Neural crest cell (in vitro differentiated cells): ENCODE results near the gene LAPTM5. TPM values are rescaled to one million over a fixed set of nuclear protein-coding genes. Genes with fewer than 3 reads are reported as not detected.

Source experiments
- DNase-seq: peaks from one replicate; pipeline ENCODE4 v3.0.0; 2021; ENCODE audit warnings: low read depth, mixed read lengths, low spot score
- H3K27ac Mint-ChIP-seq: one replicate; pipeline ENCODE4 v1.8.0; 2021; ENCODE audit warnings: mild to moderate bottlenecking, mixed read lengths; ENCODE audit not compliant: unreplicated experiment
- H3K27me3 Mint-ChIP-seq: 2 replicates; pipeline ENCODE4 v1.8.0; 2021; ENCODE audit warnings: low read depth, mild to moderate bottlenecking, mixed read lengths
- H3K36me3 Mint-ChIP-seq: 2 replicates; pipeline ENCODE4 v1.8.0; 2021; ENCODE audit warnings: low read depth, mild to moderate bottlenecking, mixed read lengths
- H3K4me1 Mint-ChIP-seq: 2 replicates; pipeline ENCODE4 v1.8.0; 2021; ENCODE audit warnings: mixed read lengths
- H3K4me3 Mint-ChIP-seq: one replicate; pipeline ENCODE4 v1.8.0; 2021; ENCODE audit warnings: mild to moderate bottlenecking, mixed read lengths
- H3K9me3 Mint-ChIP-seq: 2 replicates; pipeline ENCODE4 v1.8.0; 2021; ENCODE audit warnings: mixed read lengths
- total RNA-seq: library from RNA; stranded (reverse); gene quantifications from 2 replicates; pipeline ENCODE4 v1.2.1, GENCODE V29; 2021
- TF ChIP-seq, protein P1 (sequence below): fragments of 200-600 bp; sonication (generic); conservative IDR thresholded peaks from 2 replicates; pipeline ENCODE4 v1.5.0; 2021; ENCODE audit warnings: antibody characterized with exemption, mild to moderate bottlenecking

Gene LAPTM5
- total RNA-seq, 1 donor from 2014 or later = 1.5 TPM

DNA sequence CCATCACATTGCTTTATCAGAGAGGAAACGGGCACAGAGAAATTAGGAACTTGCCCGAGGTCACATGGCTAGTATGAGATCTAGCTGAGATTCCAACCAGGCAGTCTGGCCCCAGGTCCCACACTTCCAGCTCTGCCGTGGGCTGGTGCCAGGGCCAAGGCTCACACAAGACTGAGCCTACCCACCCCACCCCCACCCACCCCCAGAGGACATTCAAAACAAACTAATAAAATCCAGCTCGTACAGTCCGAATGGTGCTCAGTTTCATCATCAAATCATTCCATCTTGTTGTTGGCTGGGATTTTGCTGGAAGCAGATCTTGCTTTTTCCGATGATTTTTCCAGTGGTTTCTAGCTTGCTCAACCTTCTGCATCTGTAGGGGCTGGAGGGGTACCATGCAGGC, 62.1 kb downstream of the LAPTM5 start:
- Mint-ChIP-seq H3K36me3 (no peaks in the 10 kb centered on the region), H3K4me1 (peaks cover 4% of the 10 kb centered on the region), H3K9me3 (no peaks in the 10 kb centered on the region), H3K4me3 (no peak overlapping the region), H3K27me3 (peaks cover 8% of the 10 kb centered on the region), H3K27ac (no peak overlapping the region)
- no peak for DNase-seq
- TF ChIP-seq, protein P1, sequence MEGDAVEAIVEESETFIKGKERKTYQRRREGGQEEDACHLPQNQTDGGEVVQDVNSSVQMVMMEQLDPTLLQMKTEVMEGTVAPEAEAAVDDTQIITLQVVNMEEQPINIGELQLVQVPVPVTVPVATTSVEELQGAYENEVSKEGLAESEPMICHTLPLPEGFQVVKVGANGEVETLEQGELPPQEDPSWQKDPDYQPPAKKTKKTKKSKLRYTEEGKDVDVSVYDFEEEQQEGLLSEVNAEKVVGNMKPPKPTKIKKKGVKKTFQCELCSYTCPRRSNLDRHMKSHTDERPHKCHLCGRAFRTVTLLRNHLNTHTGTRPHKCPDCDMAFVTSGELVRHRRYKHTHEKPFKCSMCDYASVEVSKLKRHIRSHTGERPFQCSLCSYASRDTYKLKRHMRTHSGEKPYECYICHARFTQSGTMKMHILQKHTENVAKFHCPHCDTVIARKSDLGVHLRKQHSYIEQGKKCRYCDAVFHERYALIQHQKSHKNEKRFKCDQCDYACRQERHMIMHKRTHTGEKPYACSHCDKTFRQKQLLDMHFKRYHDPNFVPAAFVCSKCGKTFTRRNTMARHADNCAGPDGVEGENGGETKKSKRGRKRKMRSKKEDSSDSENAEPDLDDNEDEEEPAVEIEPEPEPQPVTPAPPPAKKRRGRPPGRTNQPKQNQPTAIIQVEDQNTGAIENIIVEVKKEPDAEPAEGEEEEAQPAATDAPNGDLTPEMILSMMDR = no peak

DNA sequence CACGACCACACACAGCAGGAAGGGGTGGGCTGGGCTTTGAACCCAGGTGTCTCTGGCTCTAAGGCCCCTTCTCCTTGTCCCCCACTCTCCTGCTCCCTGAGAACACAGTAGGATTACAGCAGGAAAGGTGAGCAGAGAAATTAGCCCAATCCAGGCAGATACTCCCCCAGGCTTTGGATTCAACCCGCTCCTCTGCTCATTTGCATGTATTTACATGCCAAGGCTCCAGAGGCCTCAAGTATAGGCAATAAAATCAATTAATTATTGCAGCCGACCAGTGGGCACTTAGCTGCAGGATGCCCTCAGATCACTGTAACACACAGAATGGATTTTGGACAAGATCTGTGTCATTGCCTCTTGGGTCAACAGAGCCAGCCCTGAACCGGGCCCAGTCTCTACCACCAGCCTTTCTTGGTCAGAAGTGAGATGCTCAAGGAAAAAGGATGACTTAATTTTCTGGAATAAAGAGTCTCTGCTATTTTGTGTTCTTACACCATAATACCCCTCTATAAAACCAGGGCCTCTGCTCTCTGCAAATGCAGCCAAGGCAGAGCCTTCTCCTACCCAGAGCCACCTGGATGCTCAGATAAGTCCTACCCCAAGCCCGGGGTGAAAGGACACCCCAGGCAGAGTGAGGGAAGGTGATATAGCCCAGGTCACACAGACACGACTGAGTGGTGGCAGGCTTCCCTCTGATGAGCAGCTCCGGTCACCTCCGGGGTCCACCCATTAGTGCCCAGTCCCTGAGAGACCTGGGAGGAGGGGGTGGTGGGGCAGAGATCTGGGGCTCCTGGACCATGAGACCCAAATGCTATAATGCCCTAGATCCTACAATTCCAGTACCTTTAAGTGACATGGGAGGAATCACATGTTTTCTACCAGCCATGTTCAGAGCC, 63.0 kb downstream of the LAPTM5 start:
- TF ChIP-seq, protein P1 = no peak
- no peak overlapping the region for H3K27ac Mint-ChIP-seq
- no peaks in the 10 kb centered on the region for H3K36me3 Mint-ChIP-seq
- peaks cover 12% of the 10 kb centered on the region for H3K4me1 Mint-ChIP-seq
- no peak overlapping the region for H3K4me3 Mint-ChIP-seq
- no peaks in the 10 kb centered on the region for H3K9me3 Mint-ChIP-seq
- DNase-seq = no peak
- H3K27me3 Mint-ChIP-seq = peaks cover 8% of the 10 kb centered on the region

DNA sequence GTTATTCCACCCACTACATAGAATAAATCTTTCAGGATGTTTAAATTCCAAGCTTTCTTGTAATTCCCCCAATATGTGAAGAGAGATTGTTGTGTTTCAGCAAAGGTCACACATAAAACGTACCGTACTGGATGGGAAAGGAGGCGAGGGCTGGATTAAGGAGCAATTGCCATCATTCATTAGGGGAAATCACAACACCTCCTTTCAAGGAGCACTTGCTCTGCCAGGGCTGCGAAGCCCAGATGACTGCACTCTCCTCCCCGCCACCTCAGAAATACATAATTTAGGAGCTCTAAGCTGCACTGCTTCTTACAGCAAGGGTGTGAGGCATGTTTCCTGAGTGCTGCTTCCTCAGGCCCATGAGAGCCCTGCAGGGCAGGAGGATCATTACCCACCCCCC, 63.8 kb downstream of the LAPTM5 start:
- H3K27me3 Mint-ChIP-seq = peaks cover 8% of the 10 kb centered on the region
- H3K36me3 Mint-ChIP-seq = no peaks in the 10 kb centered on the region
- peaks cover 14% of the 10 kb centered on the region for H3K4me1 Mint-ChIP-seq
- no peak overlapping the region for H3K27ac Mint-ChIP-seq
- no peak overlapping the region for H3K4me3 Mint-ChIP-seq
- no peaks in the 10 kb centered on the region for H3K9me3 Mint-ChIP-seq
- no peak for DNase-seq
- TF ChIP-seq, protein P1 = no peak

DNA sequence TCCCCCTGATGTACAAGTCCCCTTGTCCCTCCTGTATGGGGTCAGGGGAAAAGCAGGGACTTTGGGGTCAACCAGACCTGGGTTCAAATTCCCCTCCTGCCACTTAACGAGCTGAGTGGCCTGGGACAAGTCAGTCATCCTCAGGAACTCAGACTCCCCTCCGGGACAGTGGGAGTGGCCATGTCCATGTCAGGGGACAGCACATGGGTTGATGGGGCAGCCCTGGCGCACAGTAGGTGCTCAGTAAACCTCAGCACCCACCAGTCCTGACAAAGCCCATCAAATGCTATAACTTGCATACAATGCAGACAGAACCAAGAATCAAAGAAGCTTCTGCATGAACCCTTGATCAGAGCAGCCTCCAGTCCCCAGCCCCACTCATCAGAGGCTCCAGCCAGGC, 64.2 kb downstream of the LAPTM5 start:
- peak overlapping the region; percentile 39 for H3K27ac Mint-ChIP-seq
- no peak for DNase-seq
- peaks cover 14% of the 10 kb centered on the region for H3K4me1 Mint-ChIP-seq
- TF ChIP-seq, protein P1 = no peak
- H3K27me3 Mint-ChIP-seq = peaks cover 8% of the 10 kb centered on the region
- no peak overlapping the region for H3K4me3 Mint-ChIP-seq
- no peaks in the 10 kb centered on the region for H3K9me3 Mint-ChIP-seq
- no peaks in the 10 kb centered on the region for H3K36me3 Mint-ChIP-seq

DNA sequence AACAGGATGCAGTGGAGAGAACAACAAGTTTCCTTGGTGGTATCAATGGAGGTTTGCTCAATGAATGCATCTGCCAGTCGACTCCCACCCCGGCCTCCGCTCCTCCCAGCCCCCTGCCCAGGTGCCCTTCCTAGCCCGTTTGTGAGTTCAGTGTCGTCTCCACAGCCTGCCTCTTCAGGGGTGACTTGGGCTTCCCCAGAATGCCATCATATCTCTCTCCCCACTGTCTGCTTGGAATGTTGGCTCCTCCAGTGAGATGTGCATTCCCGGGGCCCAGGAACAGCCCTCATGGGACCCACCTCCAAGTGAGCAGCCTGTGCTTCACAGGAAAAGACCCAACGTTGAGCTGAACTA, 64.6 kb downstream of the LAPTM5 start:
- H3K9me3 Mint-ChIP-seq = no peaks in the 10 kb centered on the region
- H3K36me3 Mint-ChIP-seq = no peaks in the 10 kb centered on the region
- peaks cover 14% of the 10 kb centered on the region for H3K4me1 Mint-ChIP-seq
- no peak overlapping the region for H3K4me3 Mint-ChIP-seq
- H3K27ac Mint-ChIP-seq = no peak overlapping the region
- TF ChIP-seq, protein P1 = no peak
- no peak for DNase-seq
- H3K27me3 Mint-ChIP-seq = peaks cover 8% of the 10 kb centered on the region
